GM12878 (cell line): ENCODE results near the gene ANKRD55. TPM values are rescaled to one million over a fixed set of nuclear protein-coding genes. Genes with fewer than 3 reads are reported as not detected.
A peak's percentile ranks its signal among the peaks of the same experiment; 100 is the strongest.

ENCODE experiments used
- ATAC-seq: fragments of 200-7000 bp; cut with Tn5 transposase; 3 replicates; pipeline ENCODE4 v1.9.1; 2020; ENCODE audit warnings: mild to moderate bottlenecking, moderate library complexity
- BruUV-seq: library from RNA; stranded (reverse); fragments of 400-500 nt; replicated peaks from 2 replicates; lab custom pipeline; 2021; lab: Mats Ljungman, UMichigan
- CTCF ChIA-PET: fragments of 300-600 bp; sonication (Branson Sonifier 250); formaldehyde crosslinking; extraction: SDS; loops from one replicate; lab custom pipeline; 2021; ENCODE audit warnings: inconsistent platforms; lab: Yijun Ruan, JAX
- POLR2A ChIA-PET: fragments of 350-600 bp; formaldehyde crosslinking; extraction: SDS; loops from one replicate; lab custom pipeline; 2021; ENCODE audit warnings: inconsistent platforms; lab: Charles Lee
- RAD21 ChIA-PET: fragments of 300-600 bp; sonication (Branson Sonifier 250); formaldehyde crosslinking; loops from one replicate; lab custom pipeline; 2023; ENCODE audit warnings: antibody characterized with exemption; ENCODE audit not compliant: unreplicated experiment; lab: Charles Lee
- SMC1A ChIA-PET: fragments of 300-600 bp; sonication (Branson Sonifier 250); formaldehyde crosslinking; loops from one replicate; lab custom pipeline; 2023; ENCODE audit not compliant: unreplicated experiment, uncharacterized antibody; lab: Charles Lee
- DNase-seq: peaks from one replicate; pipeline ENCODE4 v3.0.0-alpha.2; 2011; ENCODE audit warnings: low read depth, low spot score
- FAIRE-seq: peaks from 3 replicates; lab custom pipeline; 2011; peaks lifted over from hg19 to GRCh38; lab: Jason Lieb, UNC
- H2AFZ ChIP-seq: 2 replicates; pipeline ENCODE4 v1.6.0; 2011; ENCODE audit warnings: low read depth, low read length, control low read depth; ENCODE audit not compliant: control insufficient read depth
- H3K27ac ChIP-seq: 2 replicates; pipeline ENCODE4 v1.5.1; 2011; ENCODE audit warnings: control low read depth; ENCODE audit not compliant: control insufficient read depth, insufficient read depth
- H3K27me3 ChIP-seq, 2 experiments: replicated peaks in 1 of 2; 2 replicates each; pipeline versions ENCODE4 v1.6.0 to v1.6.1; 2011; ENCODE audit warnings: low read length in 1 of 2; ENCODE audit not compliant: control insufficient read depth in 2 of 2, insufficient read depth in 2 of 2
- H3K36me3 ChIP-seq, 2 experiments: 2 replicates each; pipeline ENCODE4 v1.5.1; 2011; ENCODE audit warnings: low read length in 1 of 2; ENCODE audit not compliant: control insufficient read depth in 2 of 2, insufficient read depth in 2 of 2
- H3K4me1 ChIP-seq: 2 replicates; pipeline ENCODE4 v1.6.1; 2011; ENCODE audit warnings: mild to moderate bottlenecking, low read length, moderate library complexity, mixed read lengths; ENCODE audit not compliant: control insufficient read depth, insufficient read depth
- H3K4me2 ChIP-seq: 2 replicates; pipeline ENCODE4 v1.6.0; 2011; ENCODE audit warnings: control low read depth; ENCODE audit not compliant: control insufficient read depth, insufficient read depth
- H3K4me3 ChIP-seq: fragments of 200-600 bp; sonication (generic); 2 replicates; pipeline ENCODE4 v1.5.1; 2016
- H3K79me2 ChIP-seq: 2 replicates; pipeline ENCODE4 v1.6.0; 2011; ENCODE audit warnings: low read length; ENCODE audit not compliant: control insufficient read depth, insufficient read depth
- H3K9ac ChIP-seq: 2 replicates; pipeline ENCODE4 v1.8.0; 2011; ENCODE audit warnings: low read length, control low read depth, mixed read lengths; ENCODE audit not compliant: control insufficient read depth, insufficient read depth
- H3K9me3 ChIP-seq: replicated peaks from 3 replicates; pipeline ENCODE4 v1.5.1; 2011; ENCODE audit warnings: mild to moderate bottlenecking, low read length; ENCODE audit not compliant: control insufficient read depth, insufficient read depth
- H4K20me1 ChIP-seq: 2 replicates; pipeline ENCODE4 v1.6.0; 2011; ENCODE audit not compliant: control insufficient read depth, insufficient read depth
- ATF7 ChIP-seq: fragments of 450-650 bp; IDR thresholded peaks from 2 replicates; pipeline ENCODE4 v1.6.1; 2016; ENCODE audit warnings: low read depth, mild to moderate bottlenecking
- BMI1 ChIP-seq: fragments of 450-650 bp; IDR thresholded peaks from 2 replicates; pipeline ENCODE4 v1.6.1; 2016; ENCODE audit warnings: mild to moderate bottlenecking, moderate library complexity, borderline replicate concordance
- CREM ChIP-seq: IDR thresholded peaks from 2 replicates; pipeline ENCODE4 v1.6.1; 2014; ENCODE audit warnings: antibody characterized with exemption, low read depth
- DPF2 ChIP-seq: fragments of 450-650 bp; IDR thresholded peaks from 2 replicates; pipeline ENCODE4 v1.6.1; 2017; ENCODE audit warnings: mild to moderate bottlenecking
- ETV6 ChIP-seq, 2 experiments: fragments of 450-650 bp in 1 of 2; IDR thresholded peaks in 1 of 2; conservative IDR thresholded peaks in 1 of 2; 2 replicates each; pipeline ENCODE4 v1.6.1; 2014; ENCODE audit warnings: antibody characterized with exemption in 1 of 2, borderline replicate concordance in 1 of 2, low read depth in 1 of 2, mild to moderate bottlenecking in 1 of 2, moderate library complexity in 1 of 2
- IKZF1 ChIP-seq: fragments of 450-650 bp; conservative IDR thresholded peaks from 2 replicates; pipeline ENCODE4 v1.6.1; 2017; ENCODE audit warnings: antibody characterized with exemption, mild to moderate bottlenecking
- IKZF2 ChIP-seq, 2 experiments: fragments of 450-650 bp; IDR thresholded peaks; 2 replicates each; pipeline ENCODE4 v1.6.1; 2017; ENCODE audit warnings: mild to moderate bottlenecking in 2 of 2, moderate library complexity in 2 of 2
- MTA2 ChIP-seq: fragments of 450-650 bp; IDR thresholded peaks from 2 replicates; pipeline ENCODE4 v1.6.1; 2016; ENCODE audit warnings: low read depth, mild to moderate bottlenecking, moderate library complexity
- POU2F2 ChIP-seq: IDR thresholded peaks from 3 replicates; pipeline ENCODE4 v1.6.1; 2011; ENCODE audit warnings: low read depth, mild to moderate bottlenecking, low read length, borderline replicate concordance
- RUNX3 ChIP-seq: IDR thresholded peaks from 2 replicates; pipeline ENCODE4 v1.6.1; 2012; ENCODE audit warnings: low read length, inconsistent platforms
- SIN3A ChIP-seq: IDR thresholded peaks from 2 replicates; pipeline ENCODE4 v1.6.1; 2012; ENCODE audit warnings: low read depth, low read length, improper control_type of control experiment
- STAT1 ChIP-seq: fragments of 450-650 bp; conservative IDR thresholded peaks from 2 replicates; pipeline ENCODE4 v1.6.1; 2014; ENCODE audit warnings: antibody characterized with exemption, mild to moderate bottlenecking
- WGBS: methylation state at CpG from one replicate; pipeline ENCODE4 v1.1.6; 2016; ENCODE audit warnings: low lambda C conversion rate; ENCODE audit not compliant: insufficient replicate concordance, insufficient coverage; ENCODE audit errors: missing lambda C conversion rate; 5-methylcytosine and 5-hydroxymethylcytosine counted together
- in situ Hi-C: fragments of 300-500 bp; cut with MboI; formaldehyde crosslinking; loops from 9 replicates; pipeline ENCODE4 v1.14.3; 2018; ENCODE audit warnings: mixed read lengths
- intact Hi-C: fragments of 100-400 bp; cut with micrococcal nuclease; formaldehyde crosslinking; loops from one replicate; pipeline ENCODE4 v1.14.2; 2022; ENCODE audit not compliant: unreplicated experiment
- polyA plus RNA-seq, 11 experiments: library from polyadenylated mRNA; depleted of rRNA in 4 of 11; unstranded in 6 of 11; stranded (reverse) in 5 of 11; fragments of >200 nt; fragmentation: Nextera tagmentation in 4 of 11; fragmentation: Illumina TruSeq in 1 of 11; extraction: Ambion mirVana in 4 of 11; extraction: Trizol in 1 of 11; gene quantifications; 1 replicate in 1 of 11; 2 replicates in 10 of 11; pipeline versions ENCODE4 v1.2.1 to v1.2.3, GENCODE V29; 2011 to 2016; ENCODE audit warnings: inconsistent platforms in 2 of 11, missing spikeins in 2 of 11, low read depth in 1 of 11
- total RNA-seq, 4 experiments: library from RNA; depleted of rRNA in 3 of 4; stranded (reverse); fragments of >200 nt in 3 of 4; fragmentation: Illumina TruSeq in 1 of 4; extraction: Trizol in 1 of 4; gene quantifications; 2 replicates each; pipeline versions ENCODE4 v1.2.1 to v1.2.3, GENCODE V29; 2013 to 2021
- TF ChIP-seq, protein P1 (sequence below): fragments of 450-650 bp; IDR thresholded peaks from 2 replicates; pipeline ENCODE4 v1.6.1; 2016; ENCODE audit warnings: mild to moderate bottlenecking
- TF ChIP-seq, protein P2 (sequence below): fragments of 450-650 bp; IDR thresholded peaks from 2 replicates; pipeline ENCODE4 v1.6.1; 2016; ENCODE audit warnings: mild to moderate bottlenecking
- TF ChIP-seq, protein P3 (sequence below): IDR thresholded peaks from 2 replicates; pipeline ENCODE4 v1.6.1; 2012; ENCODE audit warnings: low read depth, low read length, improper control_type of control experiment
- TF ChIP-seq, protein P4 (sequence below): IDR thresholded peaks from 2 replicates; pipeline ENCODE4 v1.6.1; 2011; ENCODE audit warnings: borderline replicate concordance, low read depth, mild to moderate bottlenecking, moderate library complexity, mixed read lengths, low read length; ENCODE audit not compliant: insufficient read depth; ENCODE audit errors: extremely low read length
- TF ChIP-seq, protein P5 (sequence below): fragments of 150-350 bp; IDR thresholded peaks from 2 replicates; pipeline ENCODE4 v1.6.1; 2014; ENCODE audit warnings: mild to moderate bottlenecking, low read depth, low read length

The ANKRD55 gene
- total and polyA plus RNA-seq, 10 of the 15 experiments (the other 5 are each of a cell fraction or from before 2014, with no cell fraction given), result 0.04 TPM; not detected in 9

DNA sequence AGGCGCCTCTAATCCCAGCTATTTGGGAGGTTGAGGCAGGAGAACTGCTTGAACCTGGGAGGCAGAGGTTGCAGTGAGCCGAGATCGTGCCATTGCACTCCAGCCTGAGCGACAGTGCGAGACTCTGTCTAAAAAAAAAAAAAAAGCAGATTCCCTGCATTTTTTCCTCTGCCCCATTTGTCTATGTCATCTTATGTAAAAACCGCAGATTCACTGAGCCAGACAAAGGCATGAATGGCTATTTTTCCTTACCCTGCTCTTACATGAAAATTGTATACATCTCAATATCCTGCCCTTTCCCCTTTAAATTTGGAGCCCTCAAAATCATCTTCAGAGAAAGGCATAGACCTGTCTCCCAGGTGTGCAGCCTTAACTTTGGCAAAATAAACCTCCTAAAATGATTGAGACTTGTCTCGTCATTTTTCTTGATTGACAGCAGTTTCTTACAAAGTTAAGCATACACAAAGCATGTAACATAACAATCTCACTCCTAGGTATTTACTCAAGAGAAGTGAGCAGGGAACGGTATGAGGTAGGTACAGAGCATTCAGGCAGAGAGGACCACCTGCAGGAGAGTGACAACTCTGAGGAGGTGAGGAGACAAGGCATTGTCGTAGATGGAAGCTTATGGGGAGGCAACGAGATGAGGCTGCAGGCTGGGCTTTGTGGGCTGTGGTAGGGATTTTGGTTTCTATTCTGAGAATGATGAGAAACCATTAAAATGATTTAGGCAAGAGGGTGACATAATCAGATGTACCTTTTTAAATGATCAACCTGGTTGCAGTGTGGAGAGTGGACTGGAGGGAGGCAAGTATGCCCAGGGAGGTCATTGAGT, 172.6 kb downstream of the ANKRD55 start:
- H3K4me3 ChIP-seq, result no peak overlapping the region
- no peak overlapping the region for H2AFZ ChIP-seq
- peak overlapping the region; percentile 38; the same call in 1 of the 2 replicates for H3K4me2 ChIP-seq
- DNase-seq (no peak), ATAC-seq (peak; percentile 32), FAIRE-seq (no peak)
- SMC1A ChIA-PET, result interaction anchor here (1.0 to 8.5 kb wide), 12 partner anchors 10 to 87 kb away, joined by 3 to 68 read pairs (median 14); partner anchors contain the start of gene IL6ST
- CTCF ChIA-PET, result interaction anchor here (1.3 to 4.1 kb wide), 4 partner anchors 11 to 140 kb away, joined by 3 to 25 read pairs (median 7); no protein-coding TSS in a partner anchor
- RAD21 ChIA-PET, result interaction anchor here (2.3 to 6.5 kb wide), 5 partner anchors 10 to 84 kb away, joined by 9 to 77 read pairs (median 14); partner anchors contain the start of gene IL6ST
- intact Hi-C loops, result no loop called here
- POLR2A ChIA-PET, result interaction anchor here (0.7 to 1.1 kb wide), 2 partner anchors 66 to 83 kb away, joined by 3 read pairs; partner anchors contain the start of gene IL6ST
- no peaks in the 10 kb centered on the region for H3K79me2 ChIP-seq
- H3K9ac ChIP-seq, result no peak overlapping the region
- no peaks in the 10 kb centered on the region for H3K27me3 ChIP-seq
- no TSS peak for BruUV-seq
- no peak overlapping the region for H3K27ac ChIP-seq
- H3K36me3 ChIP-seq, result no peaks in the 10 kb centered on the region
- H4K20me1 ChIP-seq, result no peaks in the 10 kb centered on the region
- WGBS, result 49% methylated on average over 7 of the region's 10 CpGs
- in situ Hi-C loops, result no loop called here
- peaks cover 47% of the 10 kb centered on the region for H3K4me1 ChIP-seq
- H3K9me3 ChIP-seq, result no peaks in the 10 kb centered on the region; the same call in 2 of the 3 replicates
- TF ChIP-seq CREM, result no peak
- TF ChIP-seq ATF7, result peak; percentile 71
- no peak for TF ChIP-seq SIN3A
- TF ChIP-seq DPF2, result peak; percentile 42; the same call in 1 of the 2 replicates
- no peak for TF ChIP-seq STAT1
- TF ChIP-seq, protein P1, sequence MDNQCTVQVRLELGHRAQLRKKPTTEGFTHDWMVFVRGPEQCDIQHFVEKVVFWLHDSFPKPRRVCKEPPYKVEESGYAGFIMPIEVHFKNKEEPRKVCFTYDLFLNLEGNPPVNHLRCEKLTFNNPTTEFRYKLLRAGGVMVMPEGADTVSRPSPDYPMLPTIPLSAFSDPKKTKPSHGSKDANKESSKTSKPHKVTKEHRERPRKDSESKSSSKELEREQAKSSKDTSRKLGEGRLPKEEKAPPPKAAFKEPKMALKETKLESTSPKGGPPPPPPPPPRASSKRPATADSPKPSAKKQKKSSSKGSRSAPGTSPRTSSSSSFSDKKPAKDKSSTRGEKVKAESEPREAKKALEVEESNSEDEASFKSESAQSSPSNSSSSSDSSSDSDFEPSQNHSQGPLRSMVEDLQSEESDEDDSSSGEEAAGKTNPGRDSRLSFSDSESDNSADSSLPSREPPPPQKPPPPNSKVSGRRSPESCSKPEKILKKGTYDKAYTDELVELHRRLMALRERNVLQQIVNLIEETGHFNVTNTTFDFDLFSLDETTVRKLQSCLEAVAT, result peak; percentile 1; the same call in 1 of the 2 replicates
- TF ChIP-seq IKZF1, result peak; percentile 42
- TF ChIP-seq IKZF2 (IDR thresholded peaks at IDR 0.05), result peak; percentile 43 to 54; a peak in 2 of 4 replicates
- TF ChIP-seq, protein P2, sequence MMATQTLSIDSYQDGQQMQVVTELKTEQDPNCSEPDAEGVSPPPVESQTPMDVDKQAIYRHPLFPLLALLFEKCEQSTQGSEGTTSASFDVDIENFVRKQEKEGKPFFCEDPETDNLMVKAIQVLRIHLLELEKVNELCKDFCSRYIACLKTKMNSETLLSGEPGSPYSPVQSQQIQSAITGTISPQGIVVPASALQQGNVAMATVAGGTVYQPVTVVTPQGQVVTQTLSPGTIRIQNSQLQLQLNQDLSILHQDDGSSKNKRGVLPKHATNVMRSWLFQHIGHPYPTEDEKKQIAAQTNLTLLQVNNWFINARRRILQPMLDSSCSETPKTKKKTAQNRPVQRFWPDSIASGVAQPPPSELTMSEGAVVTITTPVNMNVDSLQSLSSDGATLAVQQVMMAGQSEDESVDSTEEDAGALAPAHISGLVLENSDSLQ, result peak; percentile 92
- TF ChIP-seq MTA2, result peak; percentile 40; the same call in 1 of the 2 replicates
- 0 out of 2 replicates have a peak, but pooled peaks have one; percentile 17 for TF ChIP-seq BMI1
- TF ChIP-seq, protein P3, sequence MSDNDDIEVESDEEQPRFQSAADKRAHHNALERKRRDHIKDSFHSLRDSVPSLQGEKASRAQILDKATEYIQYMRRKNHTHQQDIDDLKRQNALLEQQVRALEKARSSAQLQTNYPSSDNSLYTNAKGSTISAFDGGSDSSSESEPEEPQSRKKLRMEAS, result no peak
- TF ChIP-seq ETV6 (conservative IDR thresholded peaks at IDR 0.05 in 1 of 2, IDR thresholded peaks at IDR 0.05 in 1 of 2; ENCODE audit: borderline replicate concordance in 1 of 2, low read depth in 1 of 2), result no peak
- TF ChIP-seq, protein P4, sequence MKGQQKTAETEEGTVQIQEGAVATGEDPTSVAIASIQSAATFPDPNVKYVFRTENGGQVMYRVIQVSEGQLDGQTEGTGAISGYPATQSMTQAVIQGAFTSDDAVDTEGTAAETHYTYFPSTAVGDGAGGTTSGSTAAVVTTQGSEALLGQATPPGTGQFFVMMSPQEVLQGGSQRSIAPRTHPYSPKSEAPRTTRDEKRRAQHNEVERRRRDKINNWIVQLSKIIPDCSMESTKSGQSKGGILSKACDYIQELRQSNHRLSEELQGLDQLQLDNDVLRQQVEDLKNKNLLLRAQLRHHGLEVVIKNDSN, result no peak
- peak; percentile 29; the same call in 1 of the 3 replicates for TF ChIP-seq POU2F2
- TF ChIP-seq RUNX3, result peak; percentile 66
- TF ChIP-seq, protein P5, sequence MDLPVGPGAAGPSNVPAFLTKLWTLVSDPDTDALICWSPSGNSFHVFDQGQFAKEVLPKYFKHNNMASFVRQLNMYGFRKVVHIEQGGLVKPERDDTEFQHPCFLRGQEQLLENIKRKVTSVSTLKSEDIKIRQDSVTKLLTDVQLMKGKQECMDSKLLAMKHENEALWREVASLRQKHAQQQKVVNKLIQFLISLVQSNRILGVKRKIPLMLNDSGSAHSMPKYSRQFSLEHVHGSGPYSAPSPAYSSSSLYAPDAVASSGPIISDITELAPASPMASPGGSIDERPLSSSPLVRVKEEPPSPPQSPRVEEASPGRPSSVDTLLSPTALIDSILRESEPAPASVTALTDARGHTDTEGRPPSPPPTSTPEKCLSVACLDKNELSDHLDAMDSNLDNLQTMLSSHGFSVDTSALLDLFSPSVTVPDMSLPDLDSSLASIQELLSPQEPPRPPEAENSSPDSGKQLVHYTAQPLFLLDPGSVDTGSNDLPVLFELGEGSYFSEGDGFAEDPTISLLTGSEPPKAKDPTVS, result no peak
